ELF-1 (cell line): ENCODE results near the gene DERL2.
"Not testable (repeated sequence)": the region's sequence is repeated elsewhere in the genome, so short reads cannot be mapped to it uniquely, and the experiment has no call there.

ENCODE experiments used
- DNase-seq: peaks from one replicate; pipeline ENCODE4 v3.0.0-alpha.2; 2016; ENCODE audit warnings: low read depth, low spot score

DERL2 gene

DNA sequence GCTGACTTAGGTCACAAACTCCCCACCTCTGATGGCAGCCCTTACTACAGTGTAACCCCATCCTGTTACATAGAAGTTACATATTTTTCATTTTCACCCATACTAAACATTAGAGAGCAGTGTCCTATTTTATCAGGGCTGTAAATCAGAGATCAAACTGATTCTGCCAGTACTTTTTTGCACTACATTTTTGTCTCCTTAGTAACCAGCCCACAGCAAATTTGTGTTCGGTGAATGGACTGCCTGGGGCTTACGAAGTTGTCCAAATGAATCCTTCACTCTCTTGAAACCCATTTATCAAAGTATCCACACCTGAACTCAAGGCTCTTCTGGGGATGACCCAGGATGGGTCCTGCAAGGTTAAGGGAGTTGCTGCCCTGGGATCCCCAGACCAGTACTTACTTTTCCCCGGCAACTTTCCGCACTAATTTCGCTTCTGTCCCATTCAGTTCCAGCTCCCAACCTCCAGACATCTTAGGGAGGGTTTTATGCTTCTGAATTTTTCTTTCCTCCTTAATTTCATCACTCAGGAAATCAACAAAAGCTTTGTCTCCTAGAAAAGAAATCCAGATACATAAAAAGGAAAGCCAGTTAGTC is 48.2 kb downstream of the DERL2 start:
- DNase-seq, result no peak

DNA sequence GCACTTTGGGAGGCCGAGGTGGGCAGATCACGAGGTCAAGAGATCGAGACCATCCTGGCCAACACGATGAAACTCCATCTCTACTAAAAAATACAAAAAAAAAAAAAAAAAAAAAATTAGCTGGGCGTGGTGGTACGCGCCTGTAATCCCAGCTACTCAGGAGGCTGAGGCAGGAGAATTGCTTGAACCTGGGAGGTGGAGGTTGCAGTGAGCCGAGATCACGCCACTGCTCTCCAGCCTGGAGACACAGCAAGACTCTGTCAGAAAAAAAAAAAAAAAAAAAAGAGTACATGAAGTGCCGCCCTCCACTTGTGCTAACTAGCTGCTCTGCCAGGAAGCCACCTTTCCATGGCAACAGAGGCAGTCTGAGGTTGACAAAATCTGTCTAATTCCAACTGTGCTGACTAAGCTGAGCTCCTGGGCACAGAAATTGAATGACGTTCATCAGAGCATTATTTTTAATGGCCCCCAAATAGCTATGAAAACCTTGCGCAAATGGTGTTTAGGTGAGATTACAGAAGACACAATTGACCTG is 50.1 kb downstream of the DERL2 start:
- DNase-seq, result not testable (repeated sequence)

DNA sequence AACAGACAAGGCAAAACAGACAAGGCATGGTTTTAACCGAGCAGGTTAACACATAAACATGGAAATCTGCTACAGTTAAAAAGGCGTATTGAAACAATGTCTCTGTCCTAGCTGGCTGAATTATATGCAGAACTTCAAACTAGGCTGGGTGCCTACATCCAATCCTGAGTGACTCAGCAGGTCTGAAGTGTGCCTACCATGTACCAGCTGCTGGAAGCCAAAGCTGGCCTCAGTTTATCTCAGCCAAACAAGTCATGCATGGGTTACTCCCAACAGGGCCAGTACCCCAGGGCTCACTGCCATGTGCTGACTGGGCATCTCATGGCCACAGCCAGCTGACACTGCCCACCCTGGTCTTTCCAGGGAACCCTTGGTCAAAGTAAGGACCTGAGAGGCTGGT is 51.0 kb downstream of the DERL2 start:
- DNase-seq, result no peak

DNA sequence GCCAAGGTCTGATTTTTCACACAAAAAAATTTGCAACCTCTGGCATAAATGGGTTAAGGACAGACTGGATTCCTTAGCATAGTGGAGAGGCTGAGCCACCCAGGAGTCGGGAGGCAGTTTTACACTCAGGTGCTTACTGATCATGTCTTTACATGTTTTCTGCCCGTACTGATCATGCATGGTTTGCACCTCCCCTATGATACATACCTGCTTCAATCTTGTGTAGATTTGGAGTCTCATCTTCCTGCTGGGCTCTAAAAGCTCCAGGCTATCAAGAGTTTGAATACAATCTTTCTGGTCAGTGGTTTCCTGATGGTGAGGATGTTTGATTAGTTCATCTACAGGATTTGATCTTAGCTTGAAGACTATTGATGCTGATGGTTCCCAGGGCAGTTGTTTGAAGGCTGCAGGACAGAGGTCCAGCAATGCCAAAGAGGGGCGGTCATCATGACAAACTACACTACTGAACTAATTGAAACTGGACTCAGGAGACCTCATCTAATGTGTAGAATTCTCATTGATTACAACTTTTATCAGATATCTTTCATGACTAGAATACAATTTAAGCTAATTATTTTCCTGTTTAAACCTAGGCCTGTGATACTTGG is 53.9 kb downstream of the DERL2 start:
- DNase-seq, result no peak

DNA sequence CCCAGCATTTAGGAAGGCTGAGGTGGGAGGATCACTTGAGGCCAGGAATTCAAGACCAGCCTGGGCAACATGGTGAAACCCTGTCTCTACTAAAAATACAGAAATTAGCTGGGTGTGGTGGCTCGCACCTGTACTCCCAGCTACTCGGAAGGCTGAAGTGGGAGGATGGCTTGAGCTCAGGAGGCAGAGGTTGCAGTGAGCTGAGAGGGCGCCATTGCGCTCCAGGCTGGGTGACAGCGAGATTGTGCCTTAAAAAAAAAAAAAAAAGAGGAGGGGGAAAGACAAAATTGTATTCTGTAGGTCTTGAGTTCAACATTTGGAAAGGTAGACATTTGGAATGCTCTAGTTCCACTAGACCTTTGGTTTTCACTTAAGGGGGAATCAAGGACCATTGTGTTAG is 54.7 kb downstream of the DERL2 start:
- peak; percentile 44 for DNase-seq

DNA sequence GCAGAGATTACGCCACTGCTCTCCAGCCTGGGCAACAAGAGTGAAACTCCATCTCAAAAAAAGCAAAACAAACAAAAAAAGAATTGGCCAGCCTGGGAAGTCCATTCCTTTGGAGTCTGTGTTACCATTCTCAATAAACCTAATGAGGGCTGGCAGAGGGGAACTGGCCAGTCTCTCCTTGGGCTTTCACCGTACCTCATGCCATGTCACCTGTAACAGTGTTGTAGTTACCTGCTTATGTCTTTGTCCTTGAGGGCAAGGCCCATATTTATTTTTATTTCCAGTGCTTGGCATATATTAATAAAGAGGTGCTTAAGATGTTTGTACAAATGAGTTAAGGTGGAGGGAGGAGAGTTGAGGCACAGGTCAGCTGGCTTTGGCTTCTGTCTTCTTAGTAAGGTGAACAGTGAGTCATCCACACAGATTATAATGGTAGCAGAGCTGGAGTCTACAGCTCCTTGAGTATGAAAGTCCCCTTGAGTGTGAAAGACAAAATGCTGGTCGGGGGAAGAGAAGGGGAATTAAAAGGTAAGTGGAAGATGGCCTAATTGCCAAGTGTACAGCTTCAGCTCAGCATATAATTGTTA is 55.5 kb downstream of the DERL2 start:
- DNase-seq, result no peak

DNA sequence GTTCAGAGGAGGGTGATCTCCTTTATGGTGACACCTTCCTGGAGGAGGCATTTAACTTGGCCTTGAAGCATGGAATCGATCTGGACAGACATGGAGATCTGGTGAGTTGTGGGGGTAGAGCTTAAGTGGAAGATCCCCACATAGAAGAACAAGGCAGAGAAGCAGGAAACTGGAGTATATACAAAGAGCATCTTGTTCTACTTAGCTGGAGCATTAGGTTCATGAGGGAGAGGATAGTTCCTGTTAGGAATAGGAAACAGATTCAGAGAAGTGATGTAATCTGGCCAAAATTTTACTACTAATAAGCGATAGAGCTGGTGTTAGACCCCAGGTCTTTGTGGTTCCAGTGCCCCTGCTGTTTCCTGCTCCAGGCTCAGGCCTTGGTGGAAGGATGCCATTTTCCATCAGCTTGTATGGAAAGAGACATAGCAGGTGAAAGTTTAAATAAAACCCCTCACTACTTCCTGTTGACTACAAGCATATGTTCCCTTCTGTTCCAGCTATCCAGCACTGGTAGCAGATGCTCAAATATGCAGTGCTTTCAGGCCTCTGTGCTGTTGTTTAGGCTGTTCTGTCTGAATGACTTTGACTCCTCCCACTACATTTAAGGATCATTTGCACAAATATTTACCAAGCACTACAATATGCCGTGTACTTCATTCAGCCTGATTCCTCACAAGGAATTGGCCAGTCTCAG is 56.6 kb downstream of the DERL2 start:
- DNase-seq, result no peak

DNA sequence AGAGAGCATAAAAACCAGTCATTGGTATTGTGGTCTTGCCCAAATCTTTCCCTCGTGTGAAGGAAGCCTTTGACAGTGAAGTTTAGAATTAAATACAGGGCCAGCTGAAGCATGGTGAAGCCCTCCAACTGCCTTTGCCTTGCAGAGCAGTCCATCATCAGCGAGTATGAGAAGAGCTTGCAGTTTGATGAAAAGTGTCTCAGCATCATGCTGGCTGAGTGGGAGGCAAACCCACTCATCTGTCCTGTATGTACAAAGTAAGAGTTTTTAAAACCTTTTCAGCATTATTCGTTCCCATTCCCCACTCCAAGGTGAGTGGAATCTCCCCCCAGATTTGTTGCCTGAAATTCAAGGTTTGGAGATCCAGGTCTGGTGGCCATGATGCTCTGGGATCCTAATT is 60.2 kb downstream of the DERL2 start:
- DNase-seq, result no peak

DNA sequence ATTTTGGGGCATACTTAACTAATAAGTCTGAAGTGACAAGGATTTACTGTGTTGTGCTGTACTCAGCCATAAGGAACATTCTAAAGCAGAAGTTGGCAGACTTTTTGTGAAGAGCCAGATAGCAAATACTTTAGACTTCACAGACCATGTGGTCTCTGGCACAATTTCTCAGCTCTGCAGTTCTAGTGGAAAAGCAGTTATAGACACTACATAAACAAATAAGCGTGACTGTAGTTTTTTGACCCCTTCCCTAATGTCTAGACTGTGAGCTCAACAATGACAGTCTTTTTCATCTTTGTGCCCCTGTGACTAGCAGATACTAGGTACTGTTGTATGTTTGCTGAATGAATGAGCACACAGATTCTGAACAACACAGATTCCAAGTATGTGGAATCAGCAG is 61.1 kb downstream of the DERL2 start:
- no peak for DNase-seq

DNA sequence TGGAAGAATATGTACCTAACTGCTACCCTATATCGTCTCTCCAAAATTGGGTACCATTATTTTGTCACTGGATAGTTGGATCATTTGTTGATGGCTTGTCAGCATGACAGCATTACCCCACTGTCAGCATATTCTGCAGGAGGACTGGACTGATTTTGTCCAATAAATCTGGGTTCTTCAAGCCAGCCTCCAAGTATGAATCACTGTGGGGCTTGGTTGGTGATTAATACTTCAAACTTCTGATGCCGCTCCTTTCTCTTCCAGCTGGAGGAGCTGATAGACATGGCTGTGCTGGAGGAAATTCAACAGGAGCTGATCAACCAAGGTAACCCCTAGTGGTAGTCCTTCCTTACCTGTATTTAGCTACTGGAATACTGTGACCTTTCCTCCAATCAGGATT is 63.5 kb downstream of the DERL2 start:
- no peak for DNase-seq
